Measurements from ENCODE around the gene WDR1.

DNA sequence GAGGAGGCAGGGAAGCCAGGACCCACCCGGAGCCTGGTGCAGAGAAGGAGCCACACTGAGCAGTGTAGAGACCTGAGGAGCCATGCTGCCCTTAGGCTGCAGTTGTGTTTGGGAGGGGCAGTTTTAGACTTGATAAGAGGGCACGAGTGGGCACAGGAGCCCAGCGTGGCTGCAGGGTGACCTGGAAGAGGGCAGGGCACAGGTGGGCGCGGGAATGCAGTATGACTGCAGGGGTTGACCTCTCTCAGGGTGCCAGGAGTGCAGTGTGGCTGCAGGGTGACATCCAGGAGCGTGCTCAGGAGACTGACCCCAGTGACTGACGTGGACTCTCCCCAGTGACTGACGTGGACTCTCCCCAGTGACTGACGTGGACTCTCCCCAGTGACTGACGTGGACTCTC lies 14.6 kb upstream of the WDR1 start:
- TF ChIP-seq, protein P1, sequence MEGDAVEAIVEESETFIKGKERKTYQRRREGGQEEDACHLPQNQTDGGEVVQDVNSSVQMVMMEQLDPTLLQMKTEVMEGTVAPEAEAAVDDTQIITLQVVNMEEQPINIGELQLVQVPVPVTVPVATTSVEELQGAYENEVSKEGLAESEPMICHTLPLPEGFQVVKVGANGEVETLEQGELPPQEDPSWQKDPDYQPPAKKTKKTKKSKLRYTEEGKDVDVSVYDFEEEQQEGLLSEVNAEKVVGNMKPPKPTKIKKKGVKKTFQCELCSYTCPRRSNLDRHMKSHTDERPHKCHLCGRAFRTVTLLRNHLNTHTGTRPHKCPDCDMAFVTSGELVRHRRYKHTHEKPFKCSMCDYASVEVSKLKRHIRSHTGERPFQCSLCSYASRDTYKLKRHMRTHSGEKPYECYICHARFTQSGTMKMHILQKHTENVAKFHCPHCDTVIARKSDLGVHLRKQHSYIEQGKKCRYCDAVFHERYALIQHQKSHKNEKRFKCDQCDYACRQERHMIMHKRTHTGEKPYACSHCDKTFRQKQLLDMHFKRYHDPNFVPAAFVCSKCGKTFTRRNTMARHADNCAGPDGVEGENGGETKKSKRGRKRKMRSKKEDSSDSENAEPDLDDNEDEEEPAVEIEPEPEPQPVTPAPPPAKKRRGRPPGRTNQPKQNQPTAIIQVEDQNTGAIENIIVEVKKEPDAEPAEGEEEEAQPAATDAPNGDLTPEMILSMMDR (IDR thresholded peaks at IDR 0.05; ENCODE audit: borderline replicate concordance, extremely low read depth, low read length, poor library complexity, severe bottlenecking): no peak
- no peak for TF ChIP-seq EZH2 (IDR thresholded peaks at IDR 0.05; ENCODE audit: borderline replicate concordance, low read depth, low read length, severe bottlenecking)
